ENCODE measurements around the gene ANLN. TPM values are rescaled to one million over a fixed set of nuclear protein-coding genes. Genes with fewer than 3 reads are reported as not detected.

The ANLN gene
- total and polyA plus RNA-seq, 9 of the 15 experiments (the other 6 are each of a cell fraction or from before 2014, with no cell fraction given): 18.1 to 66.2 (median 38.7) TPM

DNA sequence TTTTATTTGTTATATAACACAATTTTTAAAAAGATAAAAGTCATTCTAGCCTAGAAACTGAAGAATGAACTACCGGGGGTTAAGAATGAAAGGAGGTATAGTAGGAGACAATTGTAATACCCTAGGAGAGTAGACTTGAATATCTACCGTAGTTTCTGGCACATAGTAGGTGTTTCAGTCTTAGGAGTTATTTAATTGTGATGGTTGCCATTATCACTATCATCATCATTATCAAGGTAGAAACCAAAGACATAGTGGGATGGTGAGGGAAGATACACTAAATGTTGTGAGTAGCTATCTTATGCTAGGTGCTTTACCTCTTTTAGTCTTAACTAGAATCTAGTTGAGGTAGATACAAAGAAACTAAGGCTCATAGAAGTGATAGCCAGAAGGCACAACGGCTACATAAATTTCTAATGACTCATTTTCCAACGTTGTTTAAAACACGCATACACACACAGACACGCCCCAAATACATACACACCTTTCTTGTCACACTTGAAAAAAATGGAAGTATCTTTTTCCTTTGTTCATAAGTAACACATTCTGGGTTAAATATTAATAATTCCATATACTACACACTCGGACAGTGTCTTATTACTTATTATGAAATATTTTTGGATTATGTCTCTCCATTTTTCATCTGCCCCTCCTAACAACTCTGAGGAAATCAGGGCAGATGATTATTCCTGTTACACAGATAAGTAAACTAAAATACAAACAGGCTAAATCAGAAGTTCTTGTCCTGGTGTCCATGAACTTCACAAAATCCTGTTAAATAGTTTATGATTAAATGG is 2.0 kb upstream of the ANLN start:
- peak overlapping the region; percentile 98 for H2AFZ ChIP-seq (ENCODE audit: low read depth, low read length)
- in situ Hi-C loops (cut with MboI) (no loop called here), intact Hi-C loops (cut with micrococcal nuclease) (no loop called here)
- H3K27me3 ChIP-seq (ENCODE audit: control insufficient read depth in 2 of 2, insufficient read depth in 2 of 2, low read length in 2 of 2): no peaks in the 10 kb centered on the region
- H3K9me1 ChIP-seq (ENCODE audit: control insufficient read depth, insufficient read depth, low read length): no peaks in the 10 kb centered on the region
- no peak overlapping the region for H3K4me3 ChIP-seq
- peaks cover 3% of the 10 kb centered on the region; the same call in 1 of the 3 replicates for H3K36me3 ChIP-seq (ENCODE audit: control insufficient read depth, insufficient read depth, low read length)
- FAIRE-seq: no peak
- no peaks in the 10 kb centered on the region for H3K9me3 ChIP-seq (replicated peaks; ENCODE audit: control insufficient read depth, insufficient read depth, low read depth, low read length)
- POLR2A ChIA-PET: interaction anchor here (6.9 kb wide), 1 partner anchor 14 kb away, joined by 58 read pairs; no protein-coding TSS in a partner anchor
- H3K27ac ChIP-seq (ENCODE audit: extremely low read depth, low read depth, low read length): no peak overlapping the region
- H3K9ac ChIP-seq (ENCODE audit: insufficient read depth in 1 of 2, low read depth in 2 of 2, low read length in 2 of 2): no peak overlapping the region
- 41% methylated on average over 7 of the region's 7 CpGs for WGBS (ENCODE audit: insufficient coverage, low coverage, missing lambda C conversion rate)
- CTCF ChIA-PET (ENCODE audit: low intra/inter-chr PET ratio): no interaction called here
- TF ChIP-seq DNMT1 (IDR thresholded peaks at IDR 0.05) (peak; percentile 13; the same call in 1 of the 2 replicates), MBD2 (IDR thresholded peaks at IDR 0.05; ENCODE audit: borderline replicate concordance, low read depth) (no peak), EWSR1 (IDR thresholded peaks at IDR 0.05; ENCODE audit: borderline replicate concordance, low read depth, partially characterized antibody) (no peak), PHF20 (IDR thresholded peaks at IDR 0.05; ENCODE audit: partially characterized antibody) (no peak), MCM2 (IDR thresholded peaks at IDR 0.05; ENCODE audit: low read depth) (no peak), MYBL2 (IDR thresholded peaks at IDR 0.05; ENCODE audit: low read depth) (0 out of 2 replicates have a peak, but pooled peaks have one; percentile 22), MYBL2 (CRISPR knock-in tag; IDR thresholded peaks at IDR 0.05; ENCODE audit: borderline replicate concordance) (no peak), MCM3 (IDR thresholded peaks at IDR 0.05) (no peak), ZKSCAN1 (IDR thresholded peaks at IDR 0.05; ENCODE audit: low read depth, low read length) (peak; percentile 88), ZNF77 (CRISPR knock-in tag; IDR thresholded peaks at IDR 0.05) (no peak)
- TF ChIP-seq, protein P1, sequence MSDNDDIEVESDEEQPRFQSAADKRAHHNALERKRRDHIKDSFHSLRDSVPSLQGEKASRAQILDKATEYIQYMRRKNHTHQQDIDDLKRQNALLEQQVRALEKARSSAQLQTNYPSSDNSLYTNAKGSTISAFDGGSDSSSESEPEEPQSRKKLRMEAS (CRISPR knock-in tag; IDR thresholded peaks at IDR 0.05): no peak
- BruUV-seq (replicated peaks): no TSS peak
- DNase-seq (ENCODE audit: extremely low read depth in 1 of 4, low spot score in 3 of 4): no peak
- H3K79me2 ChIP-seq (ENCODE audit: control insufficient read depth, insufficient read depth, low read length): peaks cover 29% of the 10 kb centered on the region
- H4K20me1 ChIP-seq (replicated peaks; ENCODE audit: control insufficient read depth, insufficient read depth, low read length): 0 out of 2 replicates have a peak, but pooled peaks cover 9% of the 10 kb centered on the region
- no peak overlapping the region for H3K4me2 ChIP-seq (ENCODE audit: insufficient read depth, low read length)
- no peak for ATAC-seq
- peaks cover 15 to 29% of the 10 kb centered on the region in 2 experiments for H3K4me1 ChIP-seq (replicated peaks in 1 of 2; ENCODE audit: control insufficient read depth in 2 of 2, insufficient read depth in 2 of 2, low read length in 2 of 2)
